C4-2B (cell line): ENCODE results near the gene RASSF7.
A peak's percentile ranks its signal among the peaks of the same experiment; 100 is the strongest.

Experiments used
- H3K27ac ChIP-seq: fragments of 450-650 bp; 2 replicates; pipeline ENCODE4 v1.5.1; 2017
- CTCF ChIP-seq: fragments of 450-650 bp; conservative IDR thresholded peaks from 2 replicates; pipeline ENCODE4 v1.5.1; 2017; ENCODE audit warnings: mild to moderate bottlenecking
- ZFX ChIP-seq: fragments of 450-650 bp; IDR thresholded peaks from 2 replicates; pipeline ENCODE4 v1.6.1; 2017

RASSF7 gene

GRCh38 chr11:609341-609811 is 48.6 kb downstream of the RASSF7 start:
- TF ChIP-seq CTCF = no peak
- TF ChIP-seq ZFX = no peak
- H3K27ac ChIP-seq = no peak overlapping the region

- no peak overlapping the region for H3K27ac ChIP-seq
- no peak for TF ChIP-seq ZFX
- TF ChIP-seq CTCF = no peak
Measured at GRCh38 chr11:610146-610801, 49.5 kb downstream of the RASSF7 start.

- TF ChIP-seq ZFX (no peak), CTCF (no peak)
- no peak overlapping the region for H3K27ac ChIP-seq
Measured at GRCh38 chr11:611001-611996, 50.5 kb downstream of the RASSF7 start.

- TF ChIP-seq CTCF (no peak), ZFX (no peak)
- H3K27ac ChIP-seq = no peak overlapping the region; the same call in 1 of the 2 replicates
Measured at GRCh38 chr11:612201-612960, 51.6 kb downstream of the RASSF7 start.

GRCh38 chr11:612961-613300 is 52.2 kb downstream of the RASSF7 start:
- TF ChIP-seq CTCF (no peak), ZFX (no peak)
- H3K27ac ChIP-seq = peak overlapping the region; percentile 8; the same call in 1 of the 2 replicates

GRCh38 chr11:613369-613968 is 52.7 kb downstream of the RASSF7 start:
- TF ChIP-seq CTCF (no peak), ZFX (no peak)
- peak overlapping the region; percentile 78 for H3K27ac ChIP-seq
